NCI-H1092 (cell line): ENCODE measurements around the gene PCDHB13.
A peak's percentile ranks its signal among the peaks of the same experiment; 100 is the strongest.
"Not testable (repeated sequence)": the region's sequence is repeated elsewhere in the genome, so short reads cannot be mapped to it uniquely, and the experiment has no call there.

Experiments
- DNase-seq: peaks from one replicate; lab custom pipeline; 2025; lab: John Stamatoyannopoulos, UW

Gene PCDHB13

GRCh38 chr5:141201646-141202045 is 12.1 kb upstream of the PCDHB13 start:
- not testable (repeated sequence) for DNase-seq

GRCh38 chr5:141208478-141208877 is 5.2 kb upstream of the PCDHB13 start, which contains the start of gene PCDHB12:
Gene PCDHB12 (plus strand): TSS chr5:141208719. CDS start chr5:141208908, 189 bp downstream.
- no peak for DNase-seq

- not testable (repeated sequence) for DNase-seq
Measured at GRCh38 chr5:141210281-141210680, 3.4 kb upstream of the PCDHB13 start.

GRCh38 chr5:141210849-141211248 is 2.9 kb upstream of the PCDHB13 start:
- not testable (repeated sequence) for DNase-seq

GRCh38 chr5:141214583-141214982 is 864 bp downstream of the PCDHB13 start:
- DNase-seq = not testable (repeated sequence)

- not testable (repeated sequence) for DNase-seq
Measured at GRCh38 chr5:141215504-141215903, 1.8 kb downstream of the PCDHB13 start.

- not testable (repeated sequence) for DNase-seq
Measured at GRCh38 chr5:141216035-141216434, 2.3 kb downstream of the PCDHB13 start.

GRCh38 chr5:141223112-141223783 is 9.5 kb downstream of the PCDHB13 start, which contains the start of gene PCDHB14:
Gene PCDHB14 (plus strand): TSS chr5:141223343. CDS start chr5:141223506, 163 bp downstream.
- peak; percentile 47 for DNase-seq

GRCh38 chr5:141224844-141225243 is 11.1 kb downstream of the PCDHB13 start:
- DNase-seq = not testable (repeated sequence)

- not testable (repeated sequence) for DNase-seq
Measured at GRCh38 chr5:141225421-141225820, 11.7 kb downstream of the PCDHB13 start.

GRCh38 chr5:141234109-141234667 is 20.5 kb downstream of the PCDHB13 start:
- DNase-seq = no peak

GRCh38 chr5:141235922-141236321 is 22.2 kb downstream of the PCDHB13 start:
- not testable (repeated sequence) for DNase-seq

- no peak for DNase-seq
Measured at GRCh38 chr5:141236516-141237313, 23.0 kb downstream of the PCDHB13 start.

- DNase-seq = no peak
Measured at GRCh38 chr5:141241496-141241895, 27.8 kb downstream of the PCDHB13 start.

- no peak for DNase-seq
Measured at GRCh38 chr5:141245250-141245717, 31.6 kb downstream of the PCDHB13 start, which contains the start of gene PCDHB15. Gene PCDHB15 (plus strand): TSS chr5:141245395. CDS start chr5:141245579, 184 bp downstream.

GRCh38 chr5:141246971-141247370 is 33.3 kb downstream of the PCDHB13 start:
- DNase-seq = not testable (repeated sequence)

- not testable (repeated sequence) for DNase-seq
Measured at GRCh38 chr5:141247434-141247833, 33.7 kb downstream of the PCDHB13 start.

GRCh38 chr5:141250576-141250975 is 36.9 kb downstream of the PCDHB13 start:
- no peak for DNase-seq

- DNase-seq = no peak
Measured at GRCh38 chr5:141258464-141258863, 44.7 kb downstream of the PCDHB13 start.

GRCh38 chr5:141258948-141259347 is 45.2 kb downstream of the PCDHB13 start:
- DNase-seq = no peak

GRCh38 chr5:141260458-141261237 is 46.9 kb downstream of the PCDHB13 start:
- no peak for DNase-seq

GRCh38 chr5:141261238-141261546 is 47.5 kb downstream of the PCDHB13 start:
- no peak for DNase-seq
